ENCODE results near the gene GABRD. TPM values are rescaled to one million over a fixed set of nuclear protein-coding genes. Genes with fewer than 3 reads are reported as not detected.

The GABRD gene
- total RNA-seq, 2 experiments from 2014 or later, result not detected

DNA sequence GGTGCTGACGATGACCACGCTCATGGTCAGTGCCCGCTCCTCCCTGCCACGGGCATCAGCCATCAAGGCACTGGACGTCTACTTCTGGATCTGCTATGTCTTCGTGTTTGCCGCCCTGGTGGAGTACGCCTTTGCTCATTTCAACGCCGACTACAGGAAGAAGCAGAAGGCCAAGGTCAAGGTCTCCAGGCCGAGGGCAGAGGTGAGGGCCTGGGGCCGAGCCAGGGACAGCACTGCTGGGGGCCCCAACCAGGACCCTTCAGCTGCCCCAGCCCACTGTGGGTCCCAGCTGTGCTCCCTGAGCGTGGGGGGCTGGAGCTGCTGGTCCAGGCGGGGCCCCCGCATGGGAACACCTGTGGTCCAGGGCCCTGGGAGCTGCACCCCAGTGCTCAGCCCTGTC, 10.4 kb downstream of the GABRD start:
- TF ChIP-seq, protein P1, sequence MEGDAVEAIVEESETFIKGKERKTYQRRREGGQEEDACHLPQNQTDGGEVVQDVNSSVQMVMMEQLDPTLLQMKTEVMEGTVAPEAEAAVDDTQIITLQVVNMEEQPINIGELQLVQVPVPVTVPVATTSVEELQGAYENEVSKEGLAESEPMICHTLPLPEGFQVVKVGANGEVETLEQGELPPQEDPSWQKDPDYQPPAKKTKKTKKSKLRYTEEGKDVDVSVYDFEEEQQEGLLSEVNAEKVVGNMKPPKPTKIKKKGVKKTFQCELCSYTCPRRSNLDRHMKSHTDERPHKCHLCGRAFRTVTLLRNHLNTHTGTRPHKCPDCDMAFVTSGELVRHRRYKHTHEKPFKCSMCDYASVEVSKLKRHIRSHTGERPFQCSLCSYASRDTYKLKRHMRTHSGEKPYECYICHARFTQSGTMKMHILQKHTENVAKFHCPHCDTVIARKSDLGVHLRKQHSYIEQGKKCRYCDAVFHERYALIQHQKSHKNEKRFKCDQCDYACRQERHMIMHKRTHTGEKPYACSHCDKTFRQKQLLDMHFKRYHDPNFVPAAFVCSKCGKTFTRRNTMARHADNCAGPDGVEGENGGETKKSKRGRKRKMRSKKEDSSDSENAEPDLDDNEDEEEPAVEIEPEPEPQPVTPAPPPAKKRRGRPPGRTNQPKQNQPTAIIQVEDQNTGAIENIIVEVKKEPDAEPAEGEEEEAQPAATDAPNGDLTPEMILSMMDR (IDR thresholded peaks at IDR 0.05), result no peak
- ChIA-PET CTCF (interaction anchor here (0.8 kb wide), 1 partner anchor 17 kb away, joined by 3 read pairs; no protein-coding TSS in a partner anchor), POLR2A (no interaction called here)
- no peaks in the 10 kb centered on the region for H3K4me1 Mint-ChIP-seq (ENCODE audit: low read depth)
- ATAC-seq (no peak), DNase-seq (no peak)
- H3K27ac Mint-ChIP-seq, result no peak overlapping the region
- no peaks in the 10 kb centered on the region for H3K36me3 Mint-ChIP-seq (ENCODE audit: low read depth)
- H3K9me3 Mint-ChIP-seq, result no peaks in the 10 kb centered on the region
- H3K4me3 Mint-ChIP-seq, result no peak overlapping the region
- intact Hi-C loops (cut with micrococcal nuclease), result no loop called here
- H3K27me3 Mint-ChIP-seq, result no peaks in the 10 kb centered on the region

DNA sequence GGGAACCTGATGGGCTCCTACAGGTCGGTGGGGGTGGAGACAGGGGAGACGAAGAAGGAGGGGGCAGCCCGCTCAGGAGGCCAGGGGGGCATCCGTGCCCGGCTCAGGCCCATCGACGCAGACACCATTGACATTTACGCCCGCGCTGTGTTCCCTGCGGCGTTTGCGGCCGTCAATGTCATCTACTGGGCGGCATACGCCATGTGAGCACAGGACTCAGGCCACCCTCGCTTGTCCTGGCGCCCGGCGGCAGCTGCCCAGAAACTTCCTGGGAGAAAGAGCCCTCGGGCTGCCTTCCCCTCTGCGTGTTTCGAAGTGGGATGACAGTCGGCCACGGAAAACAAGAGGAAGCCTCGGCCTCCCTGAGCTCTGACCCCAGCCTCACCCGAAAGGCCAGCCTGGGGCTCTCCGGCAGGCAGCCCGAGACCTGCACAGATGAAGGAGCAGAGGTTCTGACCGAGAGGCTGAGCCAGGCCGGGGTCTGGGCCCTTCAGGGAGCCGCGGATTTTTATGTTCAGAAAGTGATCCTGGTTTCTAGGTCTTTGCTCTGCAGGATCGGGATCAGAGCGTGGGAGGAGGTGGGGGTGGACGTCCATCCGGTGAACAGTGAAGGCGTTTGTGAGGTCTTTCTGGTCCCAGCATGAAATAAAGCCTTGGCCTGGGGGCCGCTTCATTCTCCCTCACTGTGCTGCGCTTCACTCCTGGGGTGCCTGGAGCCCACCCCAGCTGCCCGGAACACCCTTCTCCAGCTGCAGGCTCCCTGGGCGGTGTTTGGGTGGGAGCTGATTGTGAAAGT, 11.1 kb downstream of the GABRD start:
- TF ChIP-seq, protein P1 (IDR thresholded peaks at IDR 0.05), result no peak
- Mint-ChIP-seq H3K9me3 (no peaks in the 10 kb centered on the region), H3K36me3 (ENCODE audit: low read depth) (no peaks in the 10 kb centered on the region), H3K4me3 (no peak overlapping the region), H3K4me1 (ENCODE audit: low read depth) (no peaks in the 10 kb centered on the region), H3K27ac (no peak overlapping the region), H3K27me3 (no peaks in the 10 kb centered on the region)
- ATAC-seq, result no peak
- no peak for DNase-seq
- ChIA-PET CTCF (interaction anchor here (0.8 kb wide), 1 partner anchor 17 kb away, joined by 3 read pairs; no protein-coding TSS in a partner anchor), POLR2A (no interaction called here)
- intact Hi-C loops (cut with micrococcal nuclease), result no loop called here

DNA sequence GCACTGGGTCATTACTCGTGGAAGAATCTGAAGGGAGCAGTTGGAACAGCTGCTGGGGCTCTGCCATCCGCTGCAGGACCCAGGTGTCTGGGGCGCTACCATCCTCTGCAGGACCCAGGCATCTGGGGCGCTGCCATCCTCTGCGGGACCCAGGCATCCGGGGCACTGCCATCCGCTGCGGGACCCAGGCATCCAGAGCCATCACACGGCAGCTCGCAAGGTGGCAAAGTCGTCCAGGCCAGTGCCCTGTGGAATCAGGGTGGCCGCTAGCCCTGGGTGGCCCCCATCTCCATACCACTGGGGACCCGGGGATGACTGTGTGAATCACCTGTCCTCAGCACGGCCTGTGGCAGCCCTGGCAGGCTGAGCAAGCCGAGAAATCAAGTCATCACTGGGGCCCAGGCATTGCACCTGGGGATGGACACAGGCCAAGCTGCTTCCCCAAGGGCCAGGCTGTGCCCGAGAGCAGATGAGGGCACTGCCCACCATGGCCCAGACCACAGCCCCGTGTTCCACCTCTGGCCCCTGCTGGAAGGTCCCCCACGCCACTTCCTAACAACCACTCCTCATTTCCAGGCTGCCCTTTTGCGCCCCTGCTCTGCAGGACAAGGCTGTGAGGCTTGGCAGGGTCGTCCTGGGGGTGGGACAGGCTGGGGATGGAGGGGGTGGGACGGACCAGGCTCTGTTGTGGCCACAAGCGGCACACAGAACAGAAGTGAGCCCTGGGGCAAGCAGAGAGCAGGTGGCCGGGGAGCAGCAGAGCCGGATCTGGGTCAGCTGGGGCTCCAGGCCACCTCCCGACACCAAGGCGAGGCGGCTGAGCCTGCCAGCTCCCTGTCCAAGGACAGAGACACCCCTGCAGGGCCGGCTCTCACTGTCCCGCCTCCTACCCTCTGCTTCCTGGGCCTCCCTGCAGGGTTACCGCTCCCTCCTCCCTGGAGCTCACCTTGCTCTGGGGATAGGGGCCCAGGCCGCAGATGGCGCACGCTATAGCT, 12.7 kb downstream of the GABRD start:
- H3K36me3 Mint-ChIP-seq (ENCODE audit: low read depth), result no peaks in the 10 kb centered on the region
- CTCF ChIA-PET, result interaction anchor here (1.6 kb wide), 1 partner anchor 13 kb away, joined by 8 read pairs; no protein-coding TSS in a partner anchor
- POLR2A ChIA-PET, result interaction anchor here (0.6 kb wide), 1 partner anchor 48 kb away, joined by 3 read pairs; no protein-coding TSS in a partner anchor
- no peak for DNase-seq
- H3K9me3 Mint-ChIP-seq, result no peaks in the 10 kb centered on the region
- TF ChIP-seq, protein P1 (IDR thresholded peaks at IDR 0.05), result no peak
- H3K27me3 Mint-ChIP-seq, result no peaks in the 10 kb centered on the region
- ATAC-seq, result no peak
- H3K4me1 Mint-ChIP-seq (ENCODE audit: low read depth), result no peaks in the 10 kb centered on the region
- no peak overlapping the region for H3K4me3 Mint-ChIP-seq
- H3K27ac Mint-ChIP-seq, result no peak overlapping the region
- intact Hi-C loops (cut with micrococcal nuclease), result no loop called here

DNA sequence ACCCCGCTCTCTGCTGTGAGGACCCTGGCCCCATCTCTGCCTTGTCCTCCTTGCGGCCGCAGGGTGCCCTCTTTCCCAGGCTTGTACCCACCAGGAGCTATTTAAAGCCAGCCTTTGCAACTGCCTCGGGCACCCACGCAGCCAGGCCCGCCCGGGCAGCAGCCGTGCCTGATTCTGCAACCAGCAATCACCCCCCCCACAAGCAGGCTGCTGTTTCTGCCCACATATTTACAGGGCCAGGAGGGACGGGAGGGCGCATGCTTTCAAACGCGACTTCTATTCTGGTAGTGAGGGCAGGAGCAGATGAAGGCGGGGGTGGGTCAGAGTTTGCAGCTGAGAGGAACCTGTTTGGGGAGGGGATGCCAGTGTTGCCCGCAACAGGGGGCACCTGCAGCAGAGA, 13.6 kb downstream of the GABRD start:
- Mint-ChIP-seq H3K4me3 (no peak overlapping the region), H3K9me3 (no peaks in the 10 kb centered on the region), H3K36me3 (ENCODE audit: low read depth) (no peaks in the 10 kb centered on the region), H3K4me1 (ENCODE audit: low read depth) (no peaks in the 10 kb centered on the region), H3K27me3 (no peaks in the 10 kb centered on the region), H3K27ac (no peak overlapping the region)
- DNase-seq, result no peak
- intact Hi-C loops (cut with micrococcal nuclease), result no loop called here
- ChIA-PET CTCF (interaction anchor here (1.6 kb wide), 1 partner anchor 12 kb away, joined by 8 read pairs; no protein-coding TSS in a partner anchor), POLR2A (no interaction called here)
- ATAC-seq, result no peak
- TF ChIP-seq, protein P1 (IDR thresholded peaks at IDR 0.05), result no peak

All from activated CD8-positive, alpha-beta T cell treated with anti-CD3 and anti-CD28 coated beads for 36 hours (primary cell).